Measurements from ENCODE around the gene IFRD2.

DNA sequence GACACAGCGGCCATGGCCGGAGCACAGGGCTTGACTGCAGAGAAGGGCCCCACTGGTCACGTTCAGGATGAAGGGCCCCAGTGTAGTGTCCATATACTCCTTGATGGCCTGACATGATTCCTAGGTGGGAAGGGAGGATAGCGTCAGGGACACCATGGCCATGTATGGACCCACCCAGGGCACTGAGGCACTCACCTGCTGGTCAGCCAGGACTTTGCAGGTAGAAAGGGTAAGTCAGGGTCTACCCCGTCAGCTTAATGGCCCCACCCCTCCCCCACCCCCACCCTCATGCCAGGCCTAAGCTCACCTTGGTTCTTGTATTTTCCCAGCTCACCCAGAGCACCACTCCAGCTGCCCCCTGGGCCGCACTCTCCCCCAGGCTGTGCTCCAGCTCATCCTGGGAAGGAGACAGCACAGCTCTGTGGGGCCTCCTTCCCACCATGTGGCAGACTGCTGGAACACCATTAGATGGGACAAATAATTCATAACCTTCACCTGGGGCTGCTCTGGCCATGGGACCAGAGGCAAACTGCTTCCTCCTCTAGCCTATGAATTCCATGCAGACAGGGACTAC, 8.5 kb upstream of the IFRD2 start:
- no peak for TF ChIP-seq ZFP36 (IDR thresholded peaks at IDR 0.05; ENCODE audit: low read depth, low read length, partially characterized antibody)
- TF ChIP-seq NELFE (IDR thresholded peaks at IDR 0.05; ENCODE audit: insufficient read depth, insufficient read length): no peak
